Colonic mucosa (tissue), 4 donors: Measurements from ENCODE around the gene METTL1. TPM values are rescaled to one million over a fixed set of nuclear protein-coding genes. Genes with fewer than 3 reads are reported as not detected.
"Not testable (repeated sequence)": the region's sequence is repeated elsewhere in the genome, so short reads cannot be mapped to it uniquely, and the experiment has no call there.

ENCODE experiments used
- DNase-seq: peaks from one replicate; pipeline ENCODE4 v3.0.0-alpha.2; 2020
- H3K27ac ChIP-seq: fragments of 200-600 bp; one replicate; pipeline ENCODE4 v1.8.0; 2021
- H3K27me3 ChIP-seq: fragments of 200-600 bp; one replicate; pipeline ENCODE4 v1.8.0; 2021
- H3K36me3 ChIP-seq: fragments of 200-600 bp; one replicate; pipeline ENCODE4 v1.8.0; 2021
- H3K4me1 ChIP-seq: fragments of 200-600 bp; one replicate; pipeline ENCODE4 v1.8.0; 2021; ENCODE audit warnings: mild to moderate bottlenecking
- H3K4me3 ChIP-seq: fragments of 200-600 bp; one replicate; pipeline ENCODE4 v1.8.0; 2021
- H3K9ac ChIP-seq, 2 donors: one replicate each; pipeline ENCODE4 v1.7.0; 2013; ENCODE audit warnings: control low read depth in 2 of 2, low read depth in 2 of 2, low read length in 2 of 2
- H3K9me3 ChIP-seq: fragments of 200-600 bp; one replicate; pipeline ENCODE4 v1.8.0; 2021
- CTCF ChIP-seq: fragments of 200-600 bp; IDR thresholded peaks from one replicate; pipeline ENCODE4 v1.8.0; 2022; ENCODE audit warnings: antibody characterized with exemption, mild to moderate bottlenecking
- intact Hi-C: fragments of 100-400 bp; cut with DNase I; formaldehyde crosslinking; loops from one replicate; pipeline ENCODE4 v1.14.1; 2022
- total RNA-seq, 2 donors: library from RNA; stranded (reverse); fragmentation: NEBNext Ultra II Directional in 1 of 2; extraction: Animal tissue kit (Norgen Biotek cat#: 25700) in 1 of 2; gene quantifications; one replicate each; pipeline ENCODE4 v1.2.1, GENCODE V29; 2021
- donor health status: healthy.
- donor health status: DM: no; HTN: no; CAD: no.
- donor health status: DM: no; HTN: no; CAD: no.

The METTL1 gene
- total RNA-seq, 2 donors from 2014 or later = 7.1 to 18.9 TPM

GRCh38 chr12:57775044-57775443 lies 3.1 kb upstream of the METTL1 start:
- Histone ChIP-seq H3K27me3 (no peaks in the 10 kb centered on the region), H3K9me3 (no peaks in the 10 kb centered on the region), H3K4me3 (no peak overlapping the region), H3K4me1 (peaks cover 4% of the 10 kb centered on the region), H3K9ac (no peak overlapping the region), H3K27ac (no peak overlapping the region), H3K36me3 (no peaks in the 10 kb centered on the region)
- intact Hi-C loops = no loop called here
- no peak for TF ChIP-seq CTCF
- DNase-seq = no peak

- H3K27ac ChIP-seq, H3K27me3 ChIP-seq, intact Hi-C loops, H3K9ac ChIP-seq, H3K36me3 ChIP-seq, H3K4me1 ChIP-seq, DNase-seq, H3K4me3 ChIP-seq, H3K9me3 ChIP-seq: not testable (repeated sequence)
Measured at GRCh38 chr12:57774634-57775033, 2.7 kb upstream of the METTL1 start.

- Histone ChIP-seq H3K4me1 (peaks cover 4% of the 10 kb centered on the region), H3K4me3 (peak within 1 kb of the TSS; percentile 80), H3K9ac (peak within 1 kb of the TSS; percentile 85 to 94), H3K36me3 (no peaks in the 10 kb centered on the region), H3K27ac (peak within 1 kb of the TSS; percentile 95), H3K9me3 (no peaks in the 10 kb centered on the region), H3K27me3 (no peaks in the 10 kb centered on the region)
- intact Hi-C loops = no loop called here
- TF ChIP-seq CTCF = no peak
- peak; percentile 81 for DNase-seq
Measured at GRCh38 chr12:57772429-57773322, 771 bp upstream of the METTL1 start, which contains the start of gene EEF1AKMT3. TSS of gene EEF1AKMT3 (plus strand) at chr12:57772614. CDS start at chr12:57772725, 111 bp downstream.

GRCh38 chr12:57771236-57771872 lies 551 bp downstream of the METTL1 start:
- Histone ChIP-seq H3K27me3 (peaks cover 7% of the 10 kb centered on the region), H3K4me1 (peaks cover 4% of the 10 kb centered on the region), H3K4me3 (peak overlapping the region; percentile 80), H3K9ac (peak overlapping the region; percentile 41 to 94), H3K27ac (peak overlapping the region; percentile 95), H3K9me3 (no peaks in the 10 kb centered on the region), H3K36me3 (no peaks in the 10 kb centered on the region)
- intact Hi-C loops = no loop called here
- TF ChIP-seq CTCF = no peak
- peak; percentile 91 for DNase-seq

GRCh38 chr12:57770734-57771133 lies 1.2 kb downstream of the METTL1 start:
- H3K9ac ChIP-seq = no peak overlapping the region
- no peaks in the 10 kb centered on the region for H3K36me3 ChIP-seq

More at GRCh38 chr12:57770734-57771133, 1.2 kb downstream of the METTL1 start:
- no peak for TF ChIP-seq CTCF
- H3K9me3 ChIP-seq = no peaks in the 10 kb centered on the region
- H3K27me3 ChIP-seq = peaks cover 13% of the 10 kb centered on the region
- peaks cover 8% of the 10 kb centered on the region for H3K4me1 ChIP-seq
- no peak for DNase-seq
- H3K27ac ChIP-seq = no peak overlapping the region
- intact Hi-C loops = no loop called here
- H3K4me3 ChIP-seq = no peak overlapping the region
